ENCODE data around the gene AURKB.

The AURKB gene

DNA sequence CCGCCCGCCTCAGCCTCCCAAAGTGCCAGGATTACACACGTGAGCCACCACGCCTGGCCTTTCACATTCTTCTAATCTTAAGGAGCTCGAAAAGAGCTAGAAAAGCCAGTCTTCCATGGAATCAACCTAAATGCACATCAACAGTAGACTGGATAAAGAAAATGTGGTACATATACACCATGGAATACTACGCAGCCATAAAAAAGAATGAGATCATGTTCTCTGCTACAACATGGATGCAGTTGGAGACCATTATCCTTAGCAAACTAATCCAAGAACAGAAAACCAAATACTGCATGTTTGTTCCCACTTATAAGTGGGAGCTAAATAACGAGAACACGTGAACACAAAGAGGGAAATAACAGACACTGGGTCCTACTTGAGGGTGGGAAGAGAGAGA lies 34.4 kb upstream of the AURKB start:
- Histone ChIP-seq H3F3A (ENCODE audit: low read depth) (peaks cover 7% of the 10 kb centered on the region; the same call in 1 of the 2 replicates), H2AFZ (ENCODE audit: low read length) (no peak overlapping the region), H3K79me2 (ENCODE audit: insufficient read depth, low read length) (peaks cover 53% of the 10 kb centered on the region), H3K9me3 (ENCODE audit: insufficient read depth, low read depth, low read length) (no peaks in the 10 kb centered on the region), H3K4me2 (ENCODE audit: low read depth, low read length, poor library complexity, severe bottlenecking) (no peak overlapping the region), H3K9me2 (replicated peaks; ENCODE audit: low read depth, low read length) (no peaks in the 10 kb centered on the region), H3K36me3 (ENCODE audit: insufficient read depth, low read length) (0 out of 2 replicates have a peak, but pooled peaks cover 3% of the 10 kb centered on the region), H4K20me1 (ENCODE audit: insufficient read depth, low read length, poor library complexity, severe bottlenecking) (peaks cover 12% of the 10 kb centered on the region), H3K4me1 (ENCODE audit: insufficient read depth, low read length, poor library complexity, severe bottlenecking) (peaks cover 21% of the 10 kb centered on the region), H3K9ac (ENCODE audit: low read depth, low read length, poor library complexity, severe bottlenecking) (no peak overlapping the region), H3K27me3 (ENCODE audit: insufficient read depth, low read length, poor library complexity, severe bottlenecking) (no peaks in the 10 kb centered on the region), H3K4me3 (ENCODE audit: low read length, poor library complexity, severe bottlenecking) (no peak overlapping the region)
- no peak for TF ChIP-seq EZH2phosphoT487 (IDR thresholded peaks at IDR 0.05; ENCODE audit: borderline replicate concordance)
- TF ChIP-seq, protein P1, sequence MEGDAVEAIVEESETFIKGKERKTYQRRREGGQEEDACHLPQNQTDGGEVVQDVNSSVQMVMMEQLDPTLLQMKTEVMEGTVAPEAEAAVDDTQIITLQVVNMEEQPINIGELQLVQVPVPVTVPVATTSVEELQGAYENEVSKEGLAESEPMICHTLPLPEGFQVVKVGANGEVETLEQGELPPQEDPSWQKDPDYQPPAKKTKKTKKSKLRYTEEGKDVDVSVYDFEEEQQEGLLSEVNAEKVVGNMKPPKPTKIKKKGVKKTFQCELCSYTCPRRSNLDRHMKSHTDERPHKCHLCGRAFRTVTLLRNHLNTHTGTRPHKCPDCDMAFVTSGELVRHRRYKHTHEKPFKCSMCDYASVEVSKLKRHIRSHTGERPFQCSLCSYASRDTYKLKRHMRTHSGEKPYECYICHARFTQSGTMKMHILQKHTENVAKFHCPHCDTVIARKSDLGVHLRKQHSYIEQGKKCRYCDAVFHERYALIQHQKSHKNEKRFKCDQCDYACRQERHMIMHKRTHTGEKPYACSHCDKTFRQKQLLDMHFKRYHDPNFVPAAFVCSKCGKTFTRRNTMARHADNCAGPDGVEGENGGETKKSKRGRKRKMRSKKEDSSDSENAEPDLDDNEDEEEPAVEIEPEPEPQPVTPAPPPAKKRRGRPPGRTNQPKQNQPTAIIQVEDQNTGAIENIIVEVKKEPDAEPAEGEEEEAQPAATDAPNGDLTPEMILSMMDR (conservative IDR thresholded peaks at IDR 0.05; ENCODE audit: low read length), result no peak

DNA sequence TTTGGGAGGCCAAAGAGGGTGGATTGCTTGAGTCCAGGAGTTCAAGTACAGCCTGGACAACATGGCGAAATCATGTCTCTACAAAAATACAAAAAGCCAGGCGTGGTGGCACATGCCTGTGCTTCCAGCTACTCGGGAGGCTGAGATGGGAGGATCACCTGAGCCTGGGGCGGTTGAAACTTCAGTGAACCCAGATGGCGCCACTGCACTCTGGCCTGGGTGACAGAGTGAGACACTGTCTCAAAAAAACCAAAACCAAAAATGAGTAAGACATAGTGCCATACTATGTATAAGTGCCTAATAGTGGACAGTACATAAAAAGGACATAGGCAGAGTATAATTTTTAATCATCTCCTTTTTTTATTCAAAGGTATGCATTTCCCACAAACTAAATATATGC lies 33.5 kb upstream of the AURKB start:
- peaks cover 48% of the 10 kb centered on the region for H3K79me2 ChIP-seq (ENCODE audit: insufficient read depth, low read length)

DNA sequence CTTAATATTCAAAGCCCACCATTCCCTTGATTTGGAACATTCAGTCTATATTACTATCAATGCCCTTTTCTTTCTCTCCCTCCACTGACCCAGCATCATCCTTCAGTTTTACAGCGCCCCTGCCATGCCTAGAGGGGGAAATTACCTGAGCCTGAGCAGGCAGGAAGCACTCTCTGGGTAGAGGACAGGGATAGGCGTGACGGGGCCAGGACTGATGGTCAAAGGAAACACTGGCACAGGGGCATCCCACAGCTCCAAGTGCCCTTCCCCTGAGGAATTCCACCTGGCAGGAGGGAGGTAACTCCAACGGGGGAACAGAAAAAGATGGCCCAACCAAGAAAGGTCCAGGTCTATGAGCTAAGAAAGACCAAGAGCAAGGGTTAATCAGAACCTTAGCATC lies 27.5 kb upstream of the AURKB start:
- no peaks in the 10 kb centered on the region for H3K27me3 ChIP-seq (ENCODE audit: insufficient read depth, low read length, poor library complexity, severe bottlenecking)
- peaks cover 63% of the 10 kb centered on the region; the same call in 1 of the 2 replicates for H3K36me3 ChIP-seq (ENCODE audit: insufficient read depth, low read length)

More for the DNA sequence above, 33.5 kb upstream of the AURKB start:
- Histone ChIP-seq H3K9me3 (ENCODE audit: insufficient read depth, low read depth, low read length) (no peaks in the 10 kb centered on the region), H3K4me1 (ENCODE audit: insufficient read depth, low read length, poor library complexity, severe bottlenecking) (peaks cover 14% of the 10 kb centered on the region), H3F3A (ENCODE audit: low read depth) (peaks cover 6% of the 10 kb centered on the region; the same call in 1 of the 2 replicates), H3K4me2 (ENCODE audit: low read depth, low read length, poor library complexity, severe bottlenecking) (peak overlapping the region; percentile 48), H2AFZ (ENCODE audit: low read length) (no peak overlapping the region), H3K36me3 (ENCODE audit: insufficient read depth, low read length) (peaks cover 7% of the 10 kb centered on the region; the same call in 1 of the 2 replicates), H3K9me2 (replicated peaks; ENCODE audit: low read depth, low read length) (no peaks in the 10 kb centered on the region), H3K27me3 (ENCODE audit: insufficient read depth, low read length, poor library complexity, severe bottlenecking) (no peaks in the 10 kb centered on the region), H3K9ac (ENCODE audit: low read depth, low read length, poor library complexity, severe bottlenecking) (no peak overlapping the region), H3K4me3 (ENCODE audit: low read length, poor library complexity, severe bottlenecking) (peak overlapping the region; percentile 17), H4K20me1 (ENCODE audit: insufficient read depth, low read length, poor library complexity, severe bottlenecking) (peaks cover 7% of the 10 kb centered on the region)
- no peak for TF ChIP-seq EZH2phosphoT487 (IDR thresholded peaks at IDR 0.05; ENCODE audit: borderline replicate concordance)
- TF ChIP-seq, protein P1 (conservative IDR thresholded peaks at IDR 0.05; ENCODE audit: low read length), result peak; percentile 50

More for the DNA sequence above, 27.5 kb upstream of the AURKB start:
- TF ChIP-seq, protein P1 (conservative IDR thresholded peaks at IDR 0.05; ENCODE audit: low read length), result peak; percentile 40
- no peak for TF ChIP-seq EZH2phosphoT487 (IDR thresholded peaks at IDR 0.05; ENCODE audit: borderline replicate concordance)
- H3K9me2 ChIP-seq (replicated peaks; ENCODE audit: low read depth, low read length), result no peaks in the 10 kb centered on the region
- no peak overlapping the region for H3K4me3 ChIP-seq (ENCODE audit: low read length, poor library complexity, severe bottlenecking)
- H3K79me2 ChIP-seq (ENCODE audit: insufficient read depth, low read length), result peaks cover 11% of the 10 kb centered on the region; the same call in 1 of the 2 replicates
- H3F3A ChIP-seq (ENCODE audit: low read depth), result no peaks in the 10 kb centered on the region
- no peak overlapping the region for H3K4me2 ChIP-seq (ENCODE audit: low read depth, low read length, poor library complexity, severe bottlenecking)
- no peaks in the 10 kb centered on the region for H3K9me3 ChIP-seq (ENCODE audit: insufficient read depth, low read depth, low read length)
- no peak overlapping the region for H2AFZ ChIP-seq (ENCODE audit: low read length)
- peaks cover 2% of the 10 kb centered on the region for H4K20me1 ChIP-seq (ENCODE audit: insufficient read depth, low read length, poor library complexity, severe bottlenecking)
- no peaks in the 10 kb centered on the region for H3K4me1 ChIP-seq (ENCODE audit: insufficient read depth, low read length, poor library complexity, severe bottlenecking)
- H3K9ac ChIP-seq (ENCODE audit: low read depth, low read length, poor library complexity, severe bottlenecking), result no peak overlapping the region
